ENCODE measurements around the gene CBFA2T3.

The CBFA2T3 gene

DNA sequence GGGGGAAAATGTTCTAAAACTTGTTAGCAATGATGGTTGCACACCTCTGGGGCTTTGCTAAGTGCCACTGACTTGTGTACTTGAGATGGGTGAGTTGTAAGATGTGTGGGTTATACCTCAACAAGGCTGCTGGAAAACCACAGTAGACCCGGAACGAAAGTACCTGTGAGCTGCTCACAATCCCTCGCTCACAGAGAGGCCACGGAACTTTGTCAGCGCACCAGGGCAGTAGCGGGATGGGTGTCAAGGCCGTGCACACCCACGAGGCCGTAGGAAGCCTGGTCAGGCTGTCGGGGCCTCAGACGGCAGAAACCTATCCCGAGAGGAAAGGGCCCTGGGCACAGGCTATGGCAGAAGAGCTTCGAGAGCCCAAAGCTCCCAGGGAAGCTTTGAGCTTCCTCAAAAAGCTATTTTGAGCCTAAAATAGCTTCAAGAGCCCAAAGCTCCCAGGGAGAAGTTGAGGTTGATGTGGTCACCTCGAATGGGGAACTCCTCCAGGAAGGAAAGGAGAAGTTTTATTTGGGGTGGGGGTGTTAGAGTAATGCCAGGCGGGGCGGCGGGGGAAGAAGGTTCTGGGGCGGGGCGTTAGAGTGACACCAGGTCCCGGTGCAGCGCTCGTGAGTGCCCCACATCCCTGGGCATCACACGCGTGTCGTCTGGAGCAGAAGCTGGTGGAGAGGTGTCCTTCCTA, 19.0 kb downstream of the CBFA2T3 start:
- DNase-seq = no peak

DNA sequence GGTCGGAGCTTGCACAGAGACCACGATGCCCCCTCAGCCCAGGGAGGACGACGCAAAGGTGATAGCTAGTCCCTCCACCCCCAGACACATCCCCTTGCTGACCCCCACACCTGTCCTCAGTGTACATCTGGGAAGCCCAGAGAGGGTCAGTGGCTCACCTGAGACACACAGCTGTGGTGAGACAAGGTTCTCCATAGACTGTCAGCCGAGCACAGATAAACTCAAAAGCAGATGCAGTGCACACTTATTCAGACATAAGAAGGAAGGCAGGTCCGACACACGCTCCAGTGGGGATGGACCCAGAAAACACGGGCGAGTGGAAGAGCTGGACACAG, 19.6 kb downstream of the CBFA2T3 start:
- DNase-seq = no peak

DNA sequence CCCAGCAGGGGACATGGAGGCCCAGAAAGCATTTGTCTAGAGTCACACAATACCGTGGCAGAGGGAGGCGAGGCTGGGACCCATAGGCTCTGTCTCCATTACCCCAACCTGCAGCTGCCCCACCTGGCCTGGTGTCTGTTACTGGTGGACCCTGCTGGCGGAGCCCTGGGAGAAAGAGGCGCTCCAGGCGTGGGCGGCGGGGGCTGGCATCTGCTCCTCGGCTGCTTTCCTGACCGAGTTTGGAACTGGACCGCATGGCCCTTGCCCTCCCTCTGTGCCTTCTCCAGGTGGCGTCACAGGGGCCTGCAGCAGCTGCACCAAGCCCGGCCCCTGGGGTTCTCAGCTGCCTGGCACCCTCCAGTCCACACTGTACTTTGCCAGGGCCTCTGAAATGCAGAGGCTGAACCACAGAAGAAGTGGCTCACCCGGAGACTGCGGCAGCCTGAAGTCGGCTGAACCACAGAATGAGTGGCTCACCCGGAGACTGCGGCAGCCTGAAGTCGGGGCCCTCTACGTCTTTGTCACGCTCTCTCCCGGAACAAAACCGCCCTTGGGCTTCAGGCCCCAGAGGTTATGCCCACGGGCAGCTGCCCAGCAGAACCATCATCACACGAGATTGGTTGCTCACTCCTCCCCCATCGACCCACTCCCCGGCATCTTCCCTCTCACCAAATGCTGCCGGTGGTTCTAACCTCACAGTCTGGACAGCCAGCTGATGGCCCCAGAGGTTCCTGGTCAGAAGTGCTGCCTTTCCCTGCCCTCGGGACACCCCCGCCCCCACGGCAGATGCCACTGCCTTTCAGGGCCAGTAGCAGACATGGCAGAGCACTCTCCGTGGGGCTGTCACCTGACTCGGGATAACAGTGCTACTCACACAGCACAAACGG, 20.2 kb downstream of the CBFA2T3 start:
- DNase-seq = no peak

DNA sequence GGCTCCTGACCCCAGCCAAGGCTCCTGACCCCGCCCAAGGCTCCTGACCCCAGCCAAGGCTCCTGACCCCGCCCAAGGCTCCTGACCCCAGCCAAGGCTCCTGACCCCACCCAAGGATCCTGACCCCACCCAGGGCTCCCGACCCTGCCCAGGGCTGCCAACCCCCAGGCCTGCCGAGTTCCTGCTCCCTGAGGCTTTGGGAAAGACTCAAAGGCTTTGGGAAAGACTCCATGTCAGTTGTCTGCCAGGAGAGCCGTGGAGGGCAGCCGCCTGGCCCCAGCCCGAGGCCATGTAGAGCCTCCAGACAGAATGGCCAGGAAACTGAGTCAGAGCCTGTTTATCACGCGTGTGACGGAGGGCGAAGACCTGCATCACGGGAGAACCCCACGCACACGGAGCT, 21.1 kb downstream of the CBFA2T3 start:
- no peak for DNase-seq

DNA sequence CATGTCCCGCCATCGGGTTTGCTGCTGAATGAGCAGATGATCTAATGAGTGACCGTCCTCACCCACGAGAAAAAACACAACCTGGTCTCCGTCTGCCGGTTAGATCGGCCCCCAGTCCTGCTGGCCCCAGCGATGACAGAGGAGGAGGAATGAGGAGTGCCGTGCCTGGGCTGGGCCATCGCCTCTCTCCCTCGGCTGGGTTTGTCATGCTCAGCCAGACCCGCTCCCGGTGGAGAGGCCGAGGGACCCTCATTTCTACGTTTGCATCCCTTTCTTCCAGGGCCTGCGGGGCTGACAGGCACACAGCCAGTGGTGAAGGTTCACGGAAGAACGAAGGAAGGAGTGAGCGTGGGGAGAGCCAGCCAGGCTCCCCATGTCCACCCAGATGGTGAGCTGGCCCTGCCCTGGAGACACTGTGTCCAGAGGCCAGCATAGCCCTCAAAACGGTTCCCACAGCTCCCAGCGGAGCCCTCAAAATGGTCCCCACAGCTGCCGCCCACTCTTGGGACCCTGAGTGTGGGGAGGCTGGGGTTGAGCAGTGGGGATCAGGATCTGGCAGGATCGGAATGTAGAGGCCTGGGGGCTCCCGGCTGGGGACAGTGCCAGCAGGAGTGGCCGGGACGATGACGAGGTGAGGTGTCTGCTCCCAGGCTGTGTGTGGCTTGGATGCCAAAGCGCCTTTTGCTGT, 23.9 kb downstream of the CBFA2T3 start:
- no peak for DNase-seq

DNA sequence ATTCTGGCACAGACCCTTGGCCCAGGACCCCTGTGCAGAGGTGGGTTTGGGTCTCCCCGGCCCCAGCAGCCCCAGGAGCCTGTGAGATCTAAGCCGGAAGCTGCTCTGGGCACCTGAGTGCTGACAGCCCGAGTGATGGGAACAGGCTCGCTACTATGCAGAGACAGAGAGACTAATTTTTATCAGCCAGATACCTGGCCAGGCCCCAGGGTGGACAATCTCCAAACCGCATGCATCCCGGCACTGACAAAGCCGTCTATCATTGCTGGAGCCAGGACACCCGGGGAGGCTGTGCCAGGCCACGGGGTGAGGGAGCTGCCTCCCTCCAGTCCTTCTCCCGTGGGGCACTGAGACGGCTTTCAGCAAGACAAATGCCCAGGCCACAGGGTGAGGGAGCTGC, 25.0 kb downstream of the CBFA2T3 start:
- no peak for DNase-seq

DNA sequence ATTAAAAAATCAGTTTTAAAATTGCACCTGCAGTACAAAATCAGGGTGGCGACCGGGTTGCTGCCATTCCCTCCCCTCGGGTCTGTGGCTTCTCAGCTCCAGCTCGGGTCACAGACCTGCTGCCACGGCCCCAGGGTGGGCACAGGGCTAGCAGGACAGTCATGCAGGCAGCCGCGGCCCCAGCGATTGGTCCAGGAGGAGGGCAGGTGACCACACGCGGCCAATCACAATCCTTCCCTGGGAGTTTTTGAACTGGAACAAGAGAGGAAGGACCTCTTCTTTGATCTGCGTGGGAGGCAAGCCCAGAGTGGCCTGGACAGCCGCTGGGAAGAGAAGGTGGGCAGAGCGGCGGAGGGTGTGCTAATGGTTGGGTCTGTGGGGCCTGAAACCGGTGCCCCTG, 25.5 kb downstream of the CBFA2T3 start:
- no peak for DNase-seq

DNA sequence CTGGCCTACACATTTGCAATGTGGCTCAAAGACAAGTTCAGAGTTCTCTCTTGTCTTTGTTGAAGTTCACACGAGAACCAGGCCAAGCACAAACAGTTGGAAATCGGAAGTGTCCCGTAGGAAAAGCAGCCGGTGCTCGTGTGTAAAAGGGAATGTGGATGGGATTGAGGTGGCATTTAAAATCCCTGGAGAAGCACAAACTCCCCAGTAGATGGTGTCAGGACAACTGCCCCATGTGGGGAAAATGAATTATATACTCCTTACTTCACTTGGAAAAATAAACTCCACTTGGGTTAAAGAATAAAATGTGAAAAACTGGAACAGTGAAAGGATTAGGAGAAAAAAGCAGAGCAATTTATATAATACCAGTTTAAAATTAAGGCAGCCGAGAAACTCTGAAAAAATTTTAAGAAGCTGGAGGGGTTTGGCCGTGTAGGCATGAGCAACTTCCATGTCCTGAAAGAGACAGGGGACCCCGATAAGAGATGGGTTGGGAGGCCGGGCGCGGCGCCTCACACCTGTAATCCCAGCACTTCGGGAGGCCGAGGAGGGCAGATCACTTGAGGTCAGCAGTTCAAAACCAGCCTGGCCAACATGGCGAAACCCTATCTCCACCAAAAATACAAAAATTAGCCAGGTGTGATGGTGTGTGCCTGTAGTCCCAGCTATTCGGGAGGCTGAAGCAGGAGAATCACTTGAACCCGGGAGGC, 28.1 kb downstream of the CBFA2T3 start:
- no peak for DNase-seq

DNA sequence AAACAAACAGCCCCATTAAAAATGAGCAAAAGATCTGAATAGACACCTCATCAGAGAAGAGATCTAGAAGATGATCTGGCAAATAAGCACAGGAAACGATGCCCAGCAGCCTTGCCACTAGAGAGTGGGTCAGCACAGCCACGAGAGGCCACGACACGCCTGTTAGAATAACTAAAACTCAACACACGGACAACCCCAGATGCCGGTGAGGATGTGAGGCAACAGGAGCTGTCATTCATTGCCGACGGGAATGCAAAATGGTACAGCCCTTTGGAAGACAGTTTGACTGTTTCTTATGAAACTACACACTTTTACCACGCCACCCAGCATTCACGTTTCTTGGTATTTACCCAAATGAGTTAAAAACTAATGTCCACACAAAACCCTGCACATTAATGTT, 31.5 kb downstream of the CBFA2T3 start:
- DNase-seq = no peak

DNA sequence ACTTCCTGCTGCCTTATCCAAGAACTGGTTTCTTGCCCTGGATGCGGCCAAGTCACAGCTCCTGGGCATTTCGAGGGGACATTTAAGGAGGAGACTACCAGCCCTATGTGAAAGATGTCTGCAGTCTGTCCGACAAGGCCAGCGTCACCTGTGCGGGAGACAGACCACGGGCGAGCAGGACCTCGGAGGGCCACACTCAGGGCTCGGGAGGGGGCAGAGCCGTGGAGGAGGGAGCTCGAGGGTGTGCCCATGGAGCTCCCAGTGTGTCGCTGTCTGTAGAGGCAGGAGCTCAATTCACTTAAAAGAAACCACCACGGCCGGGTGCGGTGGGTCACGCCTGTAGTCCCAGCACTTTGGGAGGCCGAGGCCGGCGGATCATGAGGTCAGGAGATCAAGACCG, 33.3 kb downstream of the CBFA2T3 start:
- no peak for DNase-seq

DNA sequence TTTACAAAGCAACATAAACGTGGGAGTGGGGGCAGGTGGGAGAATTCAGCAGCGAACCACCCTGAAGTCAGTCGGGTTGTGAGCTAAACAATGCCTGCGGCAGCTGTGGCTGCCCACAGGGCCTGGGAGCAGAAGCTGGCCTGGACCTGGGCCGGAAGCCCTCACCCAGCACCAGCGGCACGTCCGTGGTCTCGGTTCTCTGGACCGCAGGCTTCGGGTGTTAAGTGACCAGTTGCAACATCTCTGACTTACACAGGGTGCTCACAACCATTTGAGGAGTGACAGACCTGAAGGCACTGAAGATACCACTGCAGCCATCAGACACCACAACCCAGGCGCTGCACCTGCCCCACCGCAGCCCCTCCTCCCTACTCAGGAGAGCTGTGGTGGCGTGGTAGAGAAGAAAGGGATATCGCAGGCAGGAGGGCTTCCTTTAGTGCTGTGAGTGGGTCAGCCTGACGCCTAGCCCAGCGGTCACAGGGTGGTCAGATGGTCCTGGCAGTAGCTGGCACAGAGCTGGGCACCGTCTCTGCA, 33.8 kb downstream of the CBFA2T3 start:
- no peak for DNase-seq

DNA sequence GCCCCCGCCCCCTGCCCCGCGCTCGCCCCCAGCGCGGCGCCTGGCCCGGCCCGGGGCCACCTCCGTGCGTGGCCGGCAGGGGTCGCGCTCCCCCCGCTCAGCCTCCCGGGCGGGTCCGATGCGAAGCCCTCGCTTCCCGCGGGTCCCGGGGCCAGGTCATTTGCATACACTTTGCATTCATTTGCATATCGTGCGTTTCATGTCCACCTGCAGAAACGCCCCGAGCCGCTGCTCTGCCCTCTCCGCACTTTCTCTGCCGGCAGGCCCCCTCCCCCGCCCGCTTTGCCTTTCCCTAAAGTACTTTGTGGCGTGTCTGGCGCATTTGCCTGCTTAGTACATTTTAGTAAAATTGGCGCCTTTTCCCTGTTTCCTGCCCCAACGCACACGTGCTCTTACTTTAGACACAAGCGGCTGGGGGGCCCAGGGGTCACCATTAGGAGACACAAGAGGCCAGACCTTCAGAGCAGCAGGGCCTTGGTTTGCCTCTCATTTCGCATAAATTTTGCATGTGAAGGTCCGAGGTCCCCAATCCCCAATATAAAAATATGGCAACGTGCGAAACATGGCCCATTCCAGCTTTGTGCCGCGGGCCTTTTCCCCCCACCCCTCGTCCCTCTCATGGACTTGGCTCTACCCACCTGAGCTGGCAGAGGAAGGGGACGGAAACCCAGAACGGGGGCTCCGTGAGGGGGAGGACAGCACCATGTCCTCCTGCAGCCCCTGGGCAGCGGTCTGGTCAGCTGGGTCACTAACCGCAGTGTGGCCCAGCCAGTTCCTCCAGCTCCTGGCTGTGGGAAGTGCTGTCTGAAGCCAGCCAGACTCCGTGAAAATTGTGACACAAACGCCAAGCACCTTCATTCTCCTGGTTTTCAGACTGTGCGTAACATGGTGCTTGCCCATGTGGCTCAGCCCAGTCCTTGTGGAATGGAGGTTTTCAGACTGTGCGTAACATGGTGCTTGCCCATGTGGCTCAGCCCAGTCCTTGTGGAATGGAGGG, 34.8 kb downstream of the CBFA2T3 start:
- peak in 3 of 4 experiments; percentile 44 to 59 (median 47) for DNase-seq

DNA sequence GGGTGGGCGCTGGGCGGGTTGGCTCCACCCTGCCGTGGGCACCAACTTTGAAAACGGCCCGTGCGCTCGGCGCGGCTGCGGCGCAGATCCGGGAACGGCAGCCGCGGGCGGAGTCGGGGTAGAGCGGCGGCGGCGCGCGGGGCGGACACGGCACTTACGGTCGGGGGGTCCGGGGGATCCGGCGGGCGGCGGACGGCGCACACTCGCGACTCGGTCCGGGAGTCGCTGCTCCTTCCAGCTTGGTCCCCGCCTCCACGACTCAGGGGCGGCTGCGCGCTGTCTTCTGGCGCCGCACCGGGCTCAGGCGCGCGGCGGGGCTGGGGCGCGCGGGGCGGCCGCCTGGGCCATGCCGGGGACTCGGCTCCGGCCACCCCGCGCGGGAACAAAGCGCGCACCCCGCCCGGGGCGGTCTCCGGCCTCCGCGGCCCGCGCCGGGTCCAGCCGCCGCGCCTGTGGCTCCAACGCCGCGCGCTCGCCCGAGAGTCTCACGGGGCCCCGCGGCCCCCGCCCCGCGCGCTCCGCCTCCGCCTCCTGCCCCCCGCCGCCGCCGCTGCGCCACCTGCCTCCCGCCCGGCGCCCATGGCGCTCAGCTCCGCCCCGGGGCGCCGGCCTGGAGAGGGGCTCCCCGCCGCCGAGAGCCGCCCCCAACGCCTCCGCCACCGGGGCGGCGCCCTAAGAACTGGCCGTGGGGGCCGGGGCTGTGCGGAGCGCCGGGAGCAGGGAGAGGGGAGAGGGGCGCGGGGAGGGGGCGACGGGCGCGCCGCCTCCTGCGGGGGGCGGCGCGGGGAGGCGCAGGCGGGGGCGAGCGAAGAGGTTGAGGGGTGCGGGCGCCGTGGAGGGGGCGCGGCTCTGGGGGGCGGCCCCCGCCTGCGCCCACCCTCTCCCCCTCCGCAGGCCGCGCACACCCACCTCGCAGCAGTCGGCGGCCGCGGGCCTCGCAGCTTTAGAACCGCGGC, 35.9 kb downstream of the CBFA2T3 start:
- DNase-seq = no peak

DNA sequence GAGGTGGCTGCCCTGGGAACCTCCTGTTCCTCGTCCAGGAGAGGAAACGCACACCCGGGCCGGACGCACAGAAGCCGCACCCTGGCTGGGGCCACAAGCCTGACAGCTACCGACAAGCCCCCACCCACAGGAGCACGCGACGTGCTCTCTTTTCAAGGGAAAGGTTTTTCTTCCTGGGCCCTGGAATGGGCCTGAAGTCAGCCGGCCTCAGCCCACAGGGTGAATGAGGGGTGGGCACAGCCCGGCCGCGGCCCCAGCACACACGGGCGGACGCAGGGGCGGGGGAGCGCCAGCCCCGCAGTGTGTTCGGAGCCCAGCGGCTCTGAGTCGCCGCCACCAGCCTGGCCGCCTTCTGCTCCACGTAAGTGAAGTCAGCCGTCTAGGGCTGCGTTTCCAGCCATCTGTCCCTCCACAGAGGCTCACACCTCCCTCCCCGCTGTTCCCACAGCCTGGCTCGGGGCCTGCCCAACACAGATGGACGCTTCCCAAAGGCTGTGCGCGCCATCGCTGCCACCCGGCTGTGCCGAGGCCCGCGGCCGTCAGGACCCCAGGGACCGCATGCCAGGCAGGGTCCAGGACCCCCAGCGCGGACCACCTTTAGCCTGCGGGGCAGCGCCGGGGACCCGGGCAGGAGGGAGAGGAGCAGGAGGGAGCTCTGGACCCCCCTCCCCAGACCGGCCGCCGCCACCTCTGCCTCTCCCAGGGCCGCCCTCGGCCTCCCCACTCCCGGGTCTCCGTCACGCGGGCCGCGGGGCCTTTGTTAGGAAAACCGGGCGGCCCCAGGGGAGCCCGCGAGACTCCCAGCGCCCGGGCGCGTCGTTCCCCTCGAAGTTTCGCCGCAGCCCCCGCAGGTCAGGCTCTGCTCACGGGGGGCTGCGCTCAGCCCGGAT, 36.8 kb downstream of the CBFA2T3 start:
- no peak for DNase-seq

DNA sequence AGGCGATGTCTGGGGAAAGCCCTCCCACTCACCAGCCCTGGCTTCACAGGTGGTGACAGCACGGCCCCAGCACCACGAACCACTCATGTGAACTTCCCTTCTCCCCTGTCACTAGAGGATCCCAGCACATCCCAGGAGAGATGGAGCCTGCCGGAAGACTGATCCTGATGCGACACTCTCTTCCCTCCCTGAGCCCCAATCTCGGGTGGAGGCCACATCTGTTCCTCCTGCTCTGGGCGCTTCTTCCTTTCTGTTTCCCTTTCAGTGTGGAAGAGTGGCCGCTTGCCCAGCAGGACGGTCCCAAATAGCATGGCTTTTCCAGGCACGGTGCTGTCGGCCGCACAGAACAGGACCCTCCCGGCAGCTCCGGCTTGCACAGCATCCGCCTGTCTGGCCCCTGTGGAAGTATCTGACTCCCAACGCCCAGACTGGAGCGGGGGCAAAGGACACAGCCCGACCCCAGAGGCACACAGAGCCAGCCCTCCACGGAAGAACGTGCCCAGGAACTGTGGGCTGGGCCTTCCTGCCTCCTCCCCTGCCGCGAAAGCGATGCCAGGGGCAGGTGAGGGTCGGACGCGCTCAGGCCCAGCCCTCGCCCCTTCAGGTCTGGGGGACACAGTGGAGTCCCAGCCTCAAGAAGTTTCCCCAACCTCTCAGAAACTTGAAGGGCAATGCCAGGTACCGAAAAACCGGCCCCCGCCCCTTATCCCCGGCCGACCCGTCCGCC, 37.6 kb downstream of the CBFA2T3 start:
- DNase-seq = no peak

DNA sequence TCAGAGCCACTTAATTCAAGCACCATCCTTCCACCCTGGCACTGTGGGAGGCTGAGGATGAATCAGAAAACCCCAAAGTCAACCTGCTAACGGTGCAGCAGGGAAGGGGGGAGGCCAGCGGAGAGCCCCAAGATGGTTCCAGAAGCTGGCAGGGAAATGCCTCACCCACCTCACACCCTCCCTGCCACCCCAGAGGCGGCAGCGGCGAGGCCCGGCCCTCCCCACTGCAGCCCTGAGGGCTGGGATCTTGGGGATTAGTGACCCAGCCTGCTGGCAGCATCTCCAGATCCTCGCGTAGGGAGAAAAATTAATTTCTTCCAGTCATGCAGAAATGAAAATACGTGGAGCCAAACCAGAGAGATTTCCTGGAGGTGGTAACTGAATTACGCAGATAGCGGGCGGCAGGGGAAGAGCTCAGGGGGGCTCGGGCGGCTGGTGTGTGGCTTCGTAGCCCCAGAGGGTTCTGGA, 38.2 kb downstream of the CBFA2T3 start:
- DNase-seq = no peak

DNA sequence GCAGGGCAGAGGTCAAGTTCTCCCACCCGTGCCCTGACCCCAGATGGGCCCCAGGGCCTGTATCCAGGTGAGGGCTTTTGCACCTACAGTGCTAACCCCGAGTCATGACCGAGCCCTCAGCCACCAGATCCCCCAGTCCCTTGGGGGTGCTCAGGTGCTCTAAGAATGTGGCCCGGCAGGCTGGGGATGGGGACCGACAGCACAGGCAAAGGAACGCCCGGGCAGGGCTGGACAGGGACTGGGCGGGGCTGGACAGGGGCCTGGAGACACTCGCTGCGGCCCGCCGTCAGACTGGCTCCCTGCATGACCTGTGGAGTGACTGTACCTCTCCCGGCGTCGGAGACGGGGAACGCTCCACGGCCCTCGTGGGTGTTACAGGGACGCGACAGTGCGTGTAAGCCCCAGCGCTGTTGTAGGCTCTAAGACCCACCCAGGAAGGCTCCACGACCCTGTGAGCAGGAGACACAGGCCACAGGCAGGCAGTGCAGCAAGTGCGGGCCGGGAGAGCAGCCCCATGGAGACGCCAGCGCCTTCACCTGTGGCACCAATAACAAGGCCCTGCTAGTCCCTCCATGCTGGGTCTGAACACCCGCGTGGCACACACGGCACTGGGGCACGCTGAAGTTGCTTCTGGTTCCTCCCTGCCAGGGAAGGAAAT, 38.8 kb downstream of the CBFA2T3 start:
- DNase-seq = no peak

DNA sequence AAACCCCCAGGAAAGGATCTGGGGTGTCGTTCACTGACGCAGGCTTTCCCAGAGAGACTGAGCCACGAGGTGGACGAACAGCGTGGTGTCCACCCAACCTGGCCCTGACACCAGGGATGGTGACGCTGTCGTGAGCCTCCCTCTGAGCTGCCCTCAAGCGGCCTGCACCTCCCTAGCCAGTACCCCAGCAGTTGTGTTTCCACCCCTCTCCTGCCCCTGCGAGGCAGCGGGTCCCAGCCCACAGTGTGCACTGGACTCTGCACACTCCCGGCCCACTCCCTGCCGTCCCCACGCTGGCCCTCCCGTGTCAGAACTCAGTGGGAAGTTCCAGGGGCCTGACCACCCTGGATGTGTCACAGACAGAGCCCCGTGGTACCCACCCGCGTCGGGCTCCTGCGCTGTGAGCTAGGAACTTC, 39.8 kb downstream of the CBFA2T3 start:
- DNase-seq = no peak

All from activated naive CD4-positive, alpha-beta T cell (primary cell).